Cerebellar cortex (tissue), 1 donor: ENCODE data around the gene FASTKD3.

Source experiments
- DNase-seq: peaks from one replicate; pipeline ENCODE4 v3.0.0-alpha.2; 2015; ENCODE audit warnings: low spot score

Gene FASTKD3

DNA sequence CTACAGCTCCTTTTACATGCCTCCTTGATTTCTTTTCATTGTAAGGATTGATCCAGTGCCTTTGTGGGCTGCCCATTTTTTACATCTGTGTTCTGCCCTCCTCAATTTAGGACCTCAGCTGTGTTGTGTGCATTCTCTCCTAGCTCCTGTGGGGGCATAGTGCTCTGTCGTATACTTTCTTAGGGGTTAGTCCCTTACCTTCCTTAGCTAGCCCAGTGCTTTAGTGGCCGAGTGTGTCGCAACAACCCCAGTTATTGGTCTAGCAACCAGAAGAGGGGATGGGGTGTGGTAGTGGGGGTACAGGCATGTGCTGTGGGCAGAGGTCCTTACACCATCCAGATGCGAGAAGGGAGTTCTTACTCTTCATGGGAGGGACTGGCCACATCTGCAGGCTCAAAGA is 12.3 kb upstream of the FASTKD3 start:
- no peak for DNase-seq

DNA sequence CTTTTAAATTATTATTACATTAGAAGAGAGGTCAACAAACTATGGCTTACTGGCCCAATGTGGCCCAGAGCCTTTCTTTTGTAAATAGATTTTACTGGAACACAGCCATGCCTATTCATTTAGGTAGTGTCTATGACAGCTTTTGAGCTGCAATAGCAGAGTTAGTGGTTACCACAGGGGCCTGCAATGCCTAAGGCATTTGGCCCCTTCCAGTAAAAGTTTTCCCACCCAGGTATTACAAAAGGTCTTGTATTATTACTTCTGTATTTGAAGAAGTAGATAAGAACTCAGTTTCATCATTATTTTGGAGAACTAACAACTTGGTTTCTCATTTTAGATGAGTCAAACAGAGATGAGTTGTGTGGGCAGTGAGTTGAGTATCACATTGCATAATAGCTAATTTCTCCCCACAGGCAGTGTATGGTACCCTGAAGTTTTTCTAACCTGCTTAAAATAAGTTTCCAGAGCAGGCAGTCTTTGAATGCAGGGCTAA is 9.6 kb upstream of the FASTKD3 start:
- DNase-seq: no peak

DNA sequence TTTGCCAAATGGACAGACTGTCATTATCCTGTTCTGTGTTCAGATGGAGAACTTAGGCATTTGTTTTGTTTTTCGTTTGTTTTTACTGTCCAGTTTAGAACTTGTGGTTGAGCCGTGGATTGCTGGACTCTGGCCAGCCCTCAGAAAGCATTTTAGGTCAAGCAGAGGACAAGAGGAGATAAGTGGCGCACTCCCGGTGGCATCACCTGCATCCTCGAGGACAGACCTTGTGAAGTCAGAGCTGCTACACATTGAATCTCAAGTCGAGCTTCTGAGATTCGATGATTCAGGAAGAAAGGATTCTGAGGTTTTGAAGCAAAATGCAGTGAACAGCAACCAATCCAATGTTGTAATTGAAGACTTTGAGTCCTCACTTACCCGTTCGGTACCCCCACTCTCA is 9.0 kb upstream of the FASTKD3 start:
- no peak for DNase-seq

DNA sequence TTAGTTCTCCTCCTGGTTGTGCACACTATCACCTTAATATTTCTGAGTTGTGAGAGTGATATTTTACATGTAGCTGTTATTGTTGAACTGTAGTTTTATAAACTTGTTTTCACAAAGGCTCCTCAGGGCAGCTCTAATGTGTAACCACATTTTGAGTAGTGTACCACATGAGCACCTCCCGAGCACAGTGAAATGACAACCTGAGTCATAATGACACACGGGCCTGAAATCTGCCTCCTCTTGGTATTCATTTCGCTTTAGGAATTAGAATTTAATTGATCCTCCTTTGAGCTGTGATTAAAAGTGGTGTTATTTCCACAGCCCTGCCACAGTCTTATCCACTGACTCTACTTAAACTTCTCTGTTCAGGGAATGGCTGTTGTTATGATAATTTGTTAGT is 8.0 kb upstream of the FASTKD3 start:
- no peak for DNase-seq

DNA sequence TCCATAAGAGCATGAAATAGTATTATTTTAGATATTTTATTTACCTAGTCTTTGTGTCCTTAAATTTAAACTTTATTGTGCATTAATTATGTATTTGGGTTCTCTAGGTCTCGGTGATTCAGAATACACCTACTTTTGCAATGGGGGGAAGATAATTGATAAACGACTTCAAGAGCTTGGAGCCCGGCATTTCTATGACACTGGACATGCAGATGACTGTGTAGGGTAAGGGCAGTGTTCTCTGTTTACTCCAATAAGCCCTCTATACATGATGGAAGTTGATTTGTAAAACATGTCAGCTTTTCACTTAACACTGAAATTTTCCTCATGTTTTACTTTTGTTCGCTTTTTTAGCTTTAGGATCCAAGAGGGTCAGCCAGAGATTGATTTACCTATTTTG is 6.3 kb upstream of the FASTKD3 start:
- DNase-seq: no peak

DNA sequence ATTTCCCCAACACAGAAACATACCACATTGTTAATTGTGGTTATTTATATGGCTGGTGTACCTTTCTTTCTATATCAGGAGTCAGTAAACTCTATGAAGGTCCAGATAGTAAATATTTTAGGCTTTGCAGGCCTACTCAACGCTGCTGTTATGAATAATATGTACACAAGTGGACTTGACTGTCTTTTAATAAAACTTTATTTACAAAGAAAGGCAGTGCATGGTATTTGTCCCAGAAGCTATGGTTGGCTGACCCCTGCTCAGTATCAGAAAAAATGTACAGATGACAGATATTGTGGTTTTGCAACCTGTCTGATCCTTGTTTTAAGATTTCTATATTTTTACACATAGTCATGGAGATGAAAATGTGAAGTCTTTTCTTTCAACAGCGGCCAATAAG is 5.8 kb upstream of the FASTKD3 start:
- DNase-seq: no peak

- no peak for DNase-seq
Observed at GRCh38 chr5:7873216-7873615, 4.4 kb upstream of the FASTKD3 start.

DNA sequence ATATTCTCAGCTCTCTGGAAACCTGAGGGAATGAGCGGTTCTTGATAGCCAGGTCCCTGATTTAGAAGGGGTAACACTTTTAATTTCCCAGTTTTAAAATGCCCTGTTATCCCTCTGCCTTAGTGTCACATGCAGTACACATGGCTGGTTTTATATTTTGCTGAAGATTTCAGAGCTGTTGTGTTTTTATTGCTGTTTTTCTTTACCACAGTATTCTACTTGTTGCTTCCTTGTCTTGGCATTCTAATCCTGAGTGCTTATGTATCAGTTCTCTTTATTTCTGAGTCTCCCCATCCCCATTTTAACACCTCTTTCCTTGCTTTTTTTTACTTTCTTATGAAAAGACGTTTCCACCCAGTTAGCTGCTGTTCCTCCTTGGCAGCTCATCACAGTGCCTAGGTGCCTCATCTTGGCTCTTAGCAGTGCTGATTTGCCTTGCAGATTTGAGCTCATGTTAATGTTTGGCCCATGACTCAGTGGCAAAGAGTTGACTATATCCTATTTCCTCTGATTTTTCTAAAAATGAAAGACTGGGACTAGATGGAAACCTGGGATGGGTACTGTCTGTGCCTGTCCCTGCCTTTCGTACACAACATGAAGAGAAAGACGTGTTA is 3.8 kb upstream of the FASTKD3 start:
- no peak for DNase-seq

- DNase-seq: no peak
Observed at GRCh38 chr5:7871653-7872052, 2.8 kb upstream of the FASTKD3 start.

- DNase-seq: peak; percentile 14
Observed at GRCh38 chr5:7869474-7870136, 774 bp upstream of the FASTKD3 start.

- peak; percentile 35 for DNase-seq
Observed at GRCh38 chr5:7868427-7868772, 431 bp downstream of the FASTKD3 start.

DNA sequence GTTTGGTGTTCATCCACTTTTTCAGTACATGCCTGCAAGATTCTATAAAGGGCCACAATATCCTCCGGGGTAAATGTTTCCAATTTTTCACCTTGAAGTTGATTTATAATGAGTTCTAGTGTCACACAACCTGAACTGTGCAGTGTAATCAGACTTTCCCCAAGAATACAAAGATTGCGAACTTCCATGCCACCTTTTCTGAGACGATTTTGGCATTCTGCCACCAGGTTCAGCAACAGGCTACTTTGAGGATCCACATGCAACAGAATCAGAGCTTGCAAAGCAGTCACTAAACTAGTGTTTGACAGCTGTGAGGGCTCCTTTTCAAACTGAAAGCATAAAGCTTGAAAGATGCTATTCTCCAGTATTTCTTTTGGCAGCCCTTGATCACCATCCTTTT is 1.6 kb downstream of the FASTKD3 start:
- DNase-seq: peak; percentile 22

- no peak for DNase-seq
Observed at GRCh38 chr5:7866196-7866595, 2.6 kb downstream of the FASTKD3 start.

GRCh38 chr5:7857926-7858632 is 10.8 kb downstream of the FASTKD3 start:
- DNase-seq: no peak

DNA sequence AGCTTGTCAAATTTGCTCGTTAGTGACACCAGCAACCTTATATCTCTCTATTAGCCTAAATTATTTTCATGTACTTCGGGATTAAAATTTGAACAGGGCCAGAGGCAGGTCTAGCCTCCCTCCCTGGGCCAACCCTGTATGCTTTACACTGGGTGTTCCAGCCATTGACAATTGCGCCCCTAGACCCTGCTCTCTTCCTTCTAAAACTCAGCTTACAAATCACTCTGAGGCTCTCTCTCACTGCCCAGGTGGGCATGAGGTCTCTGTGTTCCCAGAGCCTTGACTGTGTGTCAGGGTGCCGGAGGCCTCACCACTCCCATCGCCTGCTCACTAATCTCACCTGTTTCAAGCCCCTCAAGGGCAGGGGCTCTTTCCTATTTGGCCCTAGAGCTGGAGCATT is 11.5 kb downstream of the FASTKD3 start:
- DNase-seq: no peak

DNA sequence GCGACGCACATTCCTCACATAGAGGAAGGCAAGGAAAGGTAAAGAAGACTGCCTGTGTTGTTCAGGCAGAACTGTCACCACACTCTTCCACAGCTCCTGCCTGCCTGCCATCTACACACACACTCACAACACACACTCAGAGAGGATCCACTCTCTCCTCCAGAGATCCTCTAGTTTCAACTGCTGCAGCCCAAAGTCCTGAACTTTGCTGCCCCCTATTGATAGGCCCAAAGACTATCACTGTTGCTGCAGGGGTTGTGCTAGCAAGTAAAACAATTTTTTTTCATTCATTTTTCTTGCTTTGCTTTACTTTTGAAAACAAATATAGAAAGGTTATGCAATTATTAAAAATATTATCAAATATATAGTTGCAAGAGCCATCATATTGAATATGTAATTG is 12.0 kb downstream of the FASTKD3 start:
- peak; percentile 55 for DNase-seq

DNA sequence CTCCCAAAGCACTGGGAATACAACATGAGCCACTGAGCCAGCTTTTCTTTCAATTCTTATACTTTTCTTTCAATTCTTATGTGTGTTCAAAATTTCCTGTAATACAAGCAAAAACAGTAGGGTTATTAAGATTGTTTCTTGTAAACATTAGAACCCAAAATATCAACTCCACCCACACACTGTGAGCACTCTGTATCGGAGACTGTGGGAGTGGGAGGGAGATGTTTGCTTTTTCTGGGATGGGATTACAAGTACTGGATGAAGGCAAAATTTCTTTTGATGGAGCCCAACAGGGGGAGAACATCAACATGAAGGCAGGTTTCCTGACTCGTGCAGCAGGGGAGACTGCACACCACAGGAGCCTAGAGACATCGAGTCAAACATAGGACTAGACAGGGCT is 13.2 kb downstream of the FASTKD3 start:
- no peak for DNase-seq

DNA sequence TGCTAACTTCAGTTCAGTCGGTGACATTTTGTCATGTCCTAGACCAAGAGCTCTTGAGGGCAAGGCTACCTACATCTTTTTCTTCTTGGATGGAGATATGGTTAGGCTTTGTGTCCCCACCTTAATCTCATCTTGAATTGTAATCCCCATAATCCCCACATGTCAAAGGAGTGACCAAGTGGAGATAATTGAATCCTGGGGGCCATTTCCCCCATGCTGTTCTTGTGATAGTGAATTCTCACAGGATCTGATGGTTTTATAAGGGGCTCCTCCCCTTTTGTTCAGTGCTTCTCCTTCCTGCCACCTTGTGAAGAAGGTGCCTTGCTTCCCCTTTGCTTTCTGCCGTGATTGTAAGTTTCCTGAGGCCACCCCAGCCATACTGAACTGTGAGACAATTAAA is 15.8 kb downstream of the FASTKD3 start:
- no peak for DNase-seq

GRCh38 chr5:7852542-7852941 is 16.3 kb downstream of the FASTKD3 start:
- DNase-seq: no peak

GRCh38 chr5:7851617-7852289 is 17.1 kb downstream of the FASTKD3 start:
- no peak for DNase-seq

- DNase-seq: no peak
Observed at GRCh38 chr5:7851240-7851592, 17.6 kb downstream of the FASTKD3 start.

- DNase-seq: peak; percentile 19
Observed at GRCh38 chr5:7850395-7851239, 18.2 kb downstream of the FASTKD3 start, which contains the start of gene CFAP90. TSS of gene CFAP90 (minus strand) at chr5:7851133. CDS start at chr5:7851021, 112 bp downstream.
